OCI-M1 (cell line): ENCODE measurements around the gene DDX47.
A peak's percentile ranks its signal among the peaks of the same experiment; 100 is the strongest.

Experiments
- DNase-seq: peaks from one replicate; lab custom pipeline; 2025; lab: John Stamatoyannopoulos, UW

Gene DDX47

DNA sequence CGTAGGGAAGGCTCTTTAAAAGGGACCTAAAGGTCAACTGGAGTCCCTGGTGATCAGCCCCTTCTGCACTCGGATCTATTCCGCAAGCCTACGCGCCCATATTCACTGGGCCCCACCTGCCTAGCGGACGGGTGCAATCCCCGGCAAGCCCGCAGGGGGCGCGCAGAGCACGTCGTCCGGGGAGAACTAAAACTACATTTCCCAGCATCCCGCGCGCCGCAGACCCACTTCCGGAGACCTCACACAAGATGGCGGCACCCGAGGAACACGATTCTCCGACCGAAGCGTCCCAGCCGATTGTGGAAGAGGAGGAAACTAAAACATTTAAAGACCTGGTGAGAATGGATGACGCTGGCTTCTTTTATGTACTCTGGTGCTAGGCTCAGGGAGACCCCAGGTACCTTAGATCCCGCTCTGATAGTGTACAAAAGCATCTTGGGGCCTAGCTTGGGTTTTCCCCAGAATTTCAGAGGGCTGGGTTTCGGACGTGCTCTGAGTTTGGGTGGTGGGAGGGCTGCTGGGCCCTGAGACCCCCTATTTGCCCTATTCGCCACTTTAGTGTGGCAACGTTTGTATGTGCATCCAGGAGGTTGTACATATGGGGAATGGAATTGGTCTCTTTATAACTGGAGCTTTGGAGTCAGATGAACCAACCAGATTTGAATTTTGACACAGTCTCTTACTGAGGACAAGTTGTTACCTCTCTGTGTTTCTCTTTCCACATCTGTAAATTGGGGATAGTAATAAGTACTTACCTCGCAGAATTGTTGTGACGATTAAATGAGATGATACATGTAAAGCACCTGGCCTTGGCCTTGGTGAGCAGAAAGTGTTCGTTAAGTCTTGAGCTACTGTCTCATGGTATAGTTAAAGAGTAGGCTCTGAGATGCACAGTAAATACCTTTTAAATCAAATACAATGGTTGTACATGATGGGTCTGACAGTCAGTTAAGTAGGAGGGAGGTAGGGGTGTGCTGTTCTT lies at the start of gene DDX47:
DDX47 (plus strand) TSS at position 227 of the 982 bp plus-strand sequence; CDS start at position 249, 22 bp downstream.
- peak; percentile 97 for DNase-seq

DNA sequence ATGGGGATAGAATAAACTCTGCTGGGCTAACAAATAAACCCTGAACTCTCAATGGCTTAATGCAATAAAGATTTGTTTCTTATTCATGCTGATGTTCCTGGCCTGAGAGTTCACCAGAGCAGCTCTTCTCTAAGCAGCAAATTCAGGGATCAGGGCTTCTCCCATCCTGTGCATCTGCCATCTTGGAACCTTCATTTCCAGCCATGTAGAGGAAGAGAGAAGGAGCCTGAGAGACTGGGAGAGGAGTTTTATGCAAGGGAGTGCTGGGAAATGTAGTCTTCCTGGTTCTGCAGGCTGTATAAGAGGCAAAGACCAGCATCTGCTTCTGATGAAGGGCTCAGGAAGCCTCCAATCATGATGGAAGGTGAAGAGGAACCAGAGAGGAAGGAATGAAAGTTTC lies 48.3 kb upstream of the DDX47 start:
- DNase-seq: no peak

GRCh38 chr12:12770262-12770661 lies 42.9 kb upstream of the DDX47 start:
- DNase-seq: no peak

GRCh38 chr12:12774791-12775190 lies 38.4 kb upstream of the DDX47 start:
- no peak for DNase-seq

GRCh38 chr12:12776261-12776660 lies 36.9 kb upstream of the DDX47 start:
- no peak for DNase-seq

- no peak for DNase-seq
These were observed 36.1 kb upstream of the DDX47 start for GRCh38 chr12:12777092-12777491.

DNA sequence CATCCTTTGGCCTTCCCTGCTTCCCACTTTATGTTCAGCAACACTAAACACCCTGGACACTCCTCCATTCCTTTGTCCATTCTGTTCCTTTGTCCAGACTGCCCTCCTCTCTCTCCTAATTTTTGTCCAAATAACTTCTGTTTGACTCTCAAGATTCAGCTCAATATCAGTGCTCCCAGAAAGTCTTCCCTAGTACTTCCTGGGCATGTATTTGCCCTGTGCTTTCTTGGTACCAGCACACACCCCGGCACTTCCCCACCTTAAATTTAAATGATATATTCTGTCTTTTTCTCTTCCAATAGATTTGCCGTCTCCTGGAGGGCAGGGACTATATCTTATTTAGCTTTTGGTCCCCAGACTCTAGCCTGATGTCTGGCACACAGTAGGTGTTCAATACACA lies 34.1 kb upstream of the DDX47 start:
- no peak for DNase-seq

DNA sequence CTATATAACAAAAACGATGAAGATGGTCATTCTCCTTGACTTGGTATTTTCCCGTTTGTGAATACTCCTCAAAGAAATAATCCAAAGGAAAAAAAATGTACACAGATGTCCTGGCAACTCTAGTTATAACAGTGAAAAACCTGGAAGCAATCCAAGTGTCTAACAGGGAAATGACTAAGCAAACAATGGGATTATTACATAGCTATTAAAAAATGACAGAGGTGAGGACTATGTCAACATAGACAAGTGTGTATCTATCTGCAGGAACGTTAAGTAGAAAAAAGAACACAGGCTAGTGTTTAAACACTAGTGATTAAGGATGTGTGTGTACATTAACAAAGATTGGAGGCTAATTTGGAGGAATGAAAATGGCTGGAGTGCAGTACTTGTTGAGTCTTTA lies 33.6 kb upstream of the DDX47 start:
- DNase-seq: no peak

DNA sequence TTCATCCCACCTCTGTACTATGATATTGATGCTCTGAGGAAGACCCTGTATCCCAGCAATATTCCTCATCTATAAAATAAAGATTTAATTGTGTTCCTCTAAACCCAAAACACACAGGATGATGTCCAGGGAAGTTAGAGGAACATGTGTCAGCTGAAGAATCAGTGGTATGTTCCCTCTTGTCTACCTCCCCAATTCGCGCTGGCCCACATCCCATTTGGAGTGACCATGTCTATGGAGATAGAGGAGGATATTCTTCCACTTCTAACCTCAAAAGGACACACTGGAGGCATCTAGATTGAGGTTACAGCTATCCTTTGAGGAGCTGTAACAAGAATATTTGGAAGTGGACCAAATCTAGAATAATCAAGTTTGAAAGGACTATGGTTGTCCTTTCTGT lies 29.0 kb upstream of the DDX47 start:
- DNase-seq: no peak

DNA sequence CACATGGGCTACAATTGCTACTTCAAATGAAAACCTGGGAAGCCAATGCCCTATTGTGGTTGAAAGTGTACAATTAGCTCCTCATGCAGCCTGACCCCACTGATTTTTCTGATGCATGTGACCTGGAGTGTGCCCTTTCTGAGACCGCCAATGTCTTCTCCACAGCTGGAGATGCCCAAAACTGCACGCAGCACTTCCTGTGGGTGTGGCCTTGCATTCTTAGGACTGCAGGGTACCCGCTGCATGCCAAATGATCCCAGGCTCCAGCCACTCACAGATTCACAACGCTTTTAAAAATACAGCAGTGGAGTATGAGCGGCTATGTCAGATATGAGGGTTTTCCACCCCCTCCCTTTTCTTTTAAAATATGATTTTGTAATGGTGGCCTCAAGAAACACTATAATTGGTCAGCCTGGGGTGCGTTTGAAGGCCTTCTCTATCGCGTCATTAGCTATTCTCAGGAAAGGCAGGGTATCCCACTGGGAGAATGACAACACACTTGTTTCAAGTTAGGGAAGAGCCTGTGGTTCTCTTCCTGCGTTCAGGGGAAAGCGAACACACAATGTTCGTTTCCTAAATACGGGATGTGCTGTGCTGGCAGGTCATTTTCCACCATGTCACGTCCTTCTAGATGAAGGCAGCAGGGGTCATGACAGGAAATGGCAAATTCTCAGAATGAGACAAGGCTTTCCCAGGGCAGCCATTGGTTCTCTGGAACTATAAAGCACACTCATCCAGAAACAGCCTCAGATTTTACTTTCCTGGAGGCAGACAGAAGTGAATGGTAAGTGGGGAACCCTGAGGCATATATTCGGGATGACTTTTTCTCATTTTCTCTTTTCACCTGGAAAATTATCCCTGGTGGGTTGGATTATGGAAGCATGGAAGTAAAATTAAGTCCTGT lies 28.0 kb upstream of the DDX47 start, which contains the start of gene APOLD1:
APOLD1 (plus strand) TSS at position 749 of the 904 bp plus-strand sequence; CDS start at position 782, 33 bp downstream.
- no peak for DNase-seq

DNA sequence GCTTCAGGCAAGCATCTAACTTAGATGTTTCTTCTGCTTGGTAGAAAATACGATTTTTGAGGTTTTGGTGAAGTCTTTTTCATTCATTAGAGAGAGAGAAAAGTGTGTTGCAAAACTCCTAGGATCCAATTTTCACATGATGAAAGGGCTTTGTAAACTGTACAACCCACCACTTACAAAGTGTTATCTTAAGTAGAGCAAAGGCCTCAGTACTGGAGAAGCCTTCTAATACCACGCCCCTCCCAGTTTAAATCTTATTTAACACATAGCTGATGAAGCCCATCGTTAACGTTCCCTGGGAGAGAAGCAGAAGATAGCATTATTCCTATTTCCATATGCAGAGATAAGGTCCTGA lies 26.8 kb upstream of the DDX47 start:
- DNase-seq: peak; percentile 73

DNA sequence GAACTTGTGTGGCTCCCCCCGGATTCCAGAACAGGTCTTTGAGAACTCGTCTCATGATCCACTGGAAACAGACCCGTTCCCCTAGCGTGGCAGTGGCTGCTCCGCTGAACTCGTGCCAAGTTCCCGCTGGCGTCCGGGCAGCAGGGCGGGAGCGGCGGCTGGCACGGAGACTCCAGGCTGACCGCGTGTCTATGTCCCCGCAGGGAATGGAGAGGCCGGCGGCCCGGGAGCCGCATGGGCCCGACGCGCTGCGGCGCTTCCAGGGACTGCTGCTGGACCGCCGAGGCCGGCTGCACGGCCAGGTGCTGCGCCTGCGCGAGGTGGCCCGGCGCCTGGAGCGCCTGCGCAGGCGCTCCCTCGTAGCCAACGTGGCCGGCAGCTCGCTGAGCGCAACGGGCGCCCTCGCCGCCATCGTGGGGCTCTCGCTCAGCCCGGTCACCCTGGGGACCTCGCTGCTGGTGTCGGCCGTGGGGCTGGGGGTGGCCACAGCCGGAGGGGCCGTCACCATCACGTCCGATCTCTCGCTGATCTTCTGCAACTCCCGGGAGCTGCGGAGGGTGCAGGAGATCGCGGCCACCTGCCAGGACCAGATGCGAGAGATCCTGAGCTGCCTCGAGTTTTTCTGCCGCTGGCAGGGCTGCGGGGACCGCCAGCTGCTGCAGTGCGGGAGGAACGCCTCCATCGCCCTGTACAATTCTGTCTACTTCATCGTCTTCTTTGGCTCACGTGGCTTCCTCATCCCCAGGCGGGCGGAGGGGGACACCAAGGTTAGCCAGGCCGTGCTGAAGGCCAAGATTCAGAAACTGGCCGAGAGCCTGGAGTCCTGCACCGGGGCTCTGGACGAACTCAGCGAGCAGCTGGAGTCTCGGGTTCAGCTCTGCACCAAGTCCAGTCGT lies 26.2 kb upstream of the DDX47 start:
- peak; percentile 78 for DNase-seq

DNA sequence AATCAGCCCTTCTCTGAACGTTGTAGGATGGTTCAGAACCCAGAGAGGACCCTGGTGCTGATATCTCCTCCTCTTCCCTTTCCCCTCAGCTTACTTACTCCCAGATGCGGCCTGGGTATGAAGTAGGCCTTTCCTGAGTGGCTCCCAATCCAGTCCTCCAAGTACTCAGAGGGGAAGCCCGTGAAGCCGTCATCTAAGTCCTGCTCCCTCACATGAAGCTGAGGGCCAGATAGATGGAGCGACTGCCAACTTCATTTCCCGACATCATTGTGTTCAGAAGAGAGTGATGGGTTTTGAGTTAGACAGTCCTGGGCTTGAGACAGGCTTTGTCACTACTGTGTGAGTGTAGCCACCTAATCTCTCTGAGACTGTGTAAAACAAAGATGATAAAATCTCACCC lies 25.0 kb upstream of the DDX47 start:
- no peak for DNase-seq

GRCh38 chr12:12788675-12789368 lies 24.3 kb upstream of the DDX47 start:
- DNase-seq: peak; percentile 88

DNA sequence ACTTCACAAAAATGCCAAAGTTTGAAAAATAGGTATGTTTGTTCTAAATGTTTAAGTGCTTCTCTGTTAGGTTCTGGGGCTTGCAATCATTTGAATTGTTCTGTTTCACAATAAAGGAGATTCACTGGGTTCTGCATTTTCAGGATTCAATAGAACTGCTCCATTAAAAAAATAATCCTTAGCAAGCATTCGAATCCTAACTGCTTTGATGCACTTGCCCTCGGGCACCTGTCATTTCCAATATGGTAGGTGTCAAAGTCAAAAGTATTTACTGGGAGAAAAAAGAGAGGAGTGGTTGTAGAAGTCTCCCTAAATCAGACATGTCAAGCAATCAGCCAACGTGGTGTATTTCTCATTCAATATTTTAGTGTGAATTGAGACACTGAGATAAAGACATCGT lies 22.2 kb upstream of the DDX47 start:
- DNase-seq: no peak

- no peak for DNase-seq
These were observed 21.3 kb upstream of the DDX47 start for GRCh38 chr12:12791756-12792369.

GRCh38 chr12:12792421-12792820 lies 20.7 kb upstream of the DDX47 start:
- no peak for DNase-seq

- no peak for DNase-seq
These were observed 18.5 kb upstream of the DDX47 start for GRCh38 chr12:12794686-12795085.

DNA sequence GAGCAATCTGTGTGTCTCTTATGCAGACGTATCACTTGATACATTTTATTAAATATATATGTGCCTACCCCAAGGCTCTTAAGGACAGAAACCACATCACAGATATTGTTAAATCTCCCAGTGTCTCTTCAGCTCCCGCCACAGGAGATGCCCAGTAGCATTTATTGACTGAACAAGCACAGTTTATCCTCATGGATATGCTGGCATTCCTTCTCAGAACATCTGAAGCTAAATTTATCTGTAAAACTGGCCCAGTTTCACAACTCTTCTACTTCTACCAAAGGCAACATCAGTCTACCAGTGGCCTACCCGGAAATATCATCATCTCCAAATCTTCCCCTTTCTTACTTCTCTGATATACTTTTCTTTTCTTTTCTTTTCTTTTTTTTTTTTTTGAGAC lies 17.0 kb upstream of the DDX47 start:
- DNase-seq: no peak

GRCh38 chr12:12796928-12797793 lies 16.0 kb upstream of the DDX47 start:
- no peak for DNase-seq
